IMR-90 (cell line): ENCODE results near the gene RPL4. TPM values are rescaled to one million over a fixed set of nuclear protein-coding genes. Genes with fewer than 3 reads are reported as not detected.

Source experiments
- ATAC-seq: fragments of 200-7000 bp; cut with Tn5 transposase; 2 replicates; pipeline ENCODE4 v1.9.1; 2020; ENCODE audit warnings: low read depth, mild to moderate bottlenecking, moderate library complexity
- BruUV-seq: library from RNA; stranded (reverse); fragments of 400-500 nt; replicated peaks from 2 replicates; lab custom pipeline; 2021; lab: Mats Ljungman, UMichigan
- CTCF ChIA-PET: fragments of 300-600 bp; formaldehyde crosslinking; extraction: SDS; loops from one replicate; lab custom pipeline; 2021; ENCODE audit warnings: antibody characterized with exemption; lab: Yijun Ruan, JAX
- POLR2A ChIA-PET: fragments of 300-600 bp; sonication (Branson Sonifier 250); formaldehyde crosslinking; loops from one replicate; lab custom pipeline; 2022; ENCODE audit warnings: antibody characterized with exemption; ENCODE audit not compliant: unreplicated experiment; lab: Charles Lee
- DNase-seq: peaks from one replicate; pipeline ENCODE4 v3.0.0; 2013
- H2AFZ ChIP-seq: replicated peaks from 2 replicates; pipeline ENCODE3; 2013; ENCODE audit warnings: low read length, mild to moderate bottlenecking; ENCODE audit not compliant: poor library complexity
- H2AK5ac ChIP-seq: 2 replicates; pipeline ENCODE4 v1.6.1; 2013; ENCODE audit warnings: low read depth, low read length, inconsistent platforms
- H2AK9ac ChIP-seq: replicated peaks from 2 replicates; pipeline ENCODE3; 2013; ENCODE audit warnings: mild to moderate bottlenecking, low read depth, low read length, moderate library complexity; ENCODE audit not compliant: poor library complexity
- H2BK120ac ChIP-seq: 2 replicates; pipeline ENCODE4 v1.6.1; 2013; ENCODE audit warnings: low read depth, low read length, inconsistent platforms
- H2BK15ac ChIP-seq: 3 replicates; pipeline ENCODE4 v1.6.1; 2013; ENCODE audit warnings: low read depth, low read length, inconsistent platforms
- H2BK20ac ChIP-seq: 2 replicates; pipeline ENCODE4 v1.6.1; 2013; ENCODE audit warnings: low read depth, mild to moderate bottlenecking, inconsistent platforms, low read length, moderate library complexity
- H2BK5ac ChIP-seq: 2 replicates; pipeline ENCODE4 v1.6.1; 2013; ENCODE audit warnings: mild to moderate bottlenecking, low read depth, low read length, inconsistent platforms; ENCODE audit not compliant: poor library complexity, severe bottlenecking
- H3K14ac ChIP-seq: replicated peaks from 2 replicates; pipeline ENCODE4 v1.6.1; 2013; ENCODE audit warnings: low read depth, low read length, inconsistent platforms
- H3K18ac ChIP-seq: 2 replicates; pipeline ENCODE4 v1.6.1; 2013; ENCODE audit warnings: low read depth, low read length, control low read depth
- H3K23ac ChIP-seq: 2 replicates; pipeline ENCODE4 v1.6.1; 2013; ENCODE audit warnings: low read depth, low read length, inconsistent platforms
- H3K27ac ChIP-seq: 2 replicates; pipeline ENCODE4 v1.5.1; 2013; ENCODE audit warnings: mild to moderate bottlenecking, control low read depth, low read length; ENCODE audit not compliant: insufficient read depth
- H3K27me3 ChIP-seq: 2 replicates; pipeline ENCODE4 v1.6.1; 2013; ENCODE audit warnings: low read length; ENCODE audit not compliant: control insufficient read depth, insufficient read depth
- H3K36me3 ChIP-seq: 2 replicates; pipeline ENCODE4 v1.6.1; 2013; ENCODE audit warnings: low read length, mixed read lengths; ENCODE audit not compliant: control insufficient read depth, insufficient read depth
- H3K4ac ChIP-seq: 2 replicates; pipeline ENCODE4 v1.6.1; 2013; ENCODE audit warnings: low read depth, low read length, inconsistent platforms
- H3K4me1 ChIP-seq: 2 replicates; pipeline ENCODE4 v1.6.1; 2013; ENCODE audit warnings: low read length, mixed read lengths; ENCODE audit not compliant: control insufficient read depth, insufficient read depth
- H3K4me2 ChIP-seq: 2 replicates; pipeline ENCODE4 v1.6.1; 2013; ENCODE audit warnings: low read depth, mild to moderate bottlenecking, control low read depth, low read length, moderate library complexity
- H3K4me3 ChIP-seq: 2 replicates; pipeline ENCODE4 v1.5.1; 2013; ENCODE audit warnings: low read depth, mild to moderate bottlenecking, control low read depth, low read length, moderate library complexity; ENCODE audit not compliant: insufficient read depth
- H3K56ac ChIP-seq: 2 replicates; pipeline ENCODE4 v1.6.1; 2013; ENCODE audit warnings: low read length, inconsistent platforms; ENCODE audit not compliant: insufficient read depth; ENCODE audit errors: extremely low read depth
- H3K79me1 ChIP-seq, 2 experiments: 2 replicates each; pipeline ENCODE4 v1.6.1; 2013; ENCODE audit warnings: low read length in 2 of 2, inconsistent platforms in 1 of 2, low read depth in 1 of 2
- H3K9ac ChIP-seq: 2 replicates; pipeline ENCODE4 v1.6.1; 2013; ENCODE audit warnings: low read depth, low read length, control low read depth
- H3K9me1 ChIP-seq: 2 replicates; pipeline ENCODE4 v1.6.1; 2013; ENCODE audit warnings: low read length, inconsistent platforms; ENCODE audit not compliant: insufficient read depth
- H3K9me3 ChIP-seq: 2 replicates; pipeline ENCODE4 v1.6.1; 2013; ENCODE audit warnings: low read length; ENCODE audit not compliant: control insufficient read depth, insufficient read depth
- H4K20me1 ChIP-seq: 2 replicates; pipeline ENCODE4 v1.6.1; 2013; ENCODE audit warnings: low read length, inconsistent platforms; ENCODE audit not compliant: insufficient read depth
- H4K5ac ChIP-seq: 2 replicates; pipeline ENCODE4 v1.6.1; 2013; ENCODE audit warnings: mild to moderate bottlenecking, low read depth, low read length, control low read depth
- H4K8ac ChIP-seq, 2 experiments: 2 replicates each; pipeline ENCODE4 v1.6.1; 2013; ENCODE audit warnings: low read depth in 2 of 2, low read length in 2 of 2, control low read depth in 1 of 2, inconsistent platforms in 1 of 2
- H4K91ac ChIP-seq: 2 replicates; pipeline ENCODE4 v1.6.1; 2013; ENCODE audit warnings: low read depth, low read length, inconsistent platforms; ENCODE audit not compliant: insufficient read depth
- MAFK ChIP-seq: IDR thresholded peaks from 2 replicates; pipeline ENCODE4 v1.6.1; 2012; ENCODE audit warnings: low read depth, low read length, improper control_type of control experiment
- MXI1 ChIP-seq: IDR thresholded peaks from 2 replicates; pipeline ENCODE4 v1.6.1; 2012; ENCODE audit warnings: low read depth, mild to moderate bottlenecking, low read length, moderate library complexity, borderline replicate concordance
- WGBS, 2 experiments: methylation state at CpG; one replicate each; pipeline versions ENCODE4 v1.1.5 to v1.1.7; 2013; ENCODE audit warnings: missing lambda C conversion rate in 2 of 2; ENCODE audit not compliant: insufficient read length in 1 of 2; ENCODE audit errors: extremely low coverage in 2 of 2; 5-methylcytosine and 5-hydroxymethylcytosine counted together
- dilution Hi-C: fragments of 300-500 bp; cut with HindIII; formaldehyde crosslinking; loops from one replicate; pipeline ENCODE4 v1.14.3; 2018; ENCODE audit warnings: low sequenced_read_pairs; ENCODE audit not compliant: unreplicated experiment
- in situ Hi-C: fragments of 300-500 bp; cut with MboI; formaldehyde crosslinking; loops from 3 replicates; pipeline ENCODE4 v1.14.3; 2019; ENCODE audit warnings: low sequenced_read_pairs, inconsistent platforms, mixed read lengths
- intact Hi-C: fragments of 100-400 bp; cut with micrococcal nuclease; formaldehyde crosslinking; loops from 2 replicates; pipeline ENCODE4 v1.10.0; 2022
- polyA plus RNA-seq, 3 experiments: library from polyadenylated mRNA; depleted of rRNA; stranded (reverse); fragments of >200 nt; gene quantifications; 2 replicates each; pipeline ENCODE4 v1.2.3, GENCODE V29; 2012; ENCODE audit warnings: low replicate concordance in 1 of 3
- total RNA-seq: library from RNA; depleted of rRNA; stranded (reverse); fragments of >200 nt; gene quantifications from 2 replicates; pipeline ENCODE4 v1.2.3, GENCODE V29; 2012

Gene RPL4
- total and polyA plus RNA-seq, 2 of the 4 experiments (the other 2 are of a cell fraction) = 4,083 to 13,244 TPM

DNA sequence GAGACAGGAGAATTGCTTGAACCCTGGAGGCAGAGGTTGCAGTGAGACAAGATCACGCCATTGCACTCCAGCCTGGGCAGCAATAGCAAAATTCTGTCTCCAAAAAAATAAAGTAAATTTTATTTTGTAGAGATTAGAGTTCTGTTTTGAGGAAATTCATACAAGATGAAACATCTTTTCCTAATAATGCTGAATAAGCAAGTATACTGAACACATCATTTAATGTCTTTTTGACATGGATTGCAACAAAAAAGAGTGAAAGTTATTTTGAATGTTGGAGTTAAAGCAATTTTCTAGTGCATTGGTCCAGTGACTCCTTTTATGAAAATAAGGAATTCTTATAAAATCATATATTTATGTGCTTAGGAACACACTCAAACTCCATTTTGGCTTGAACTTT is 40.6 kb upstream of the RPL4 start:
- no peak for DNase-seq
- Histone ChIP-seq H3K18ac (no peak overlapping the region), H3K4ac (no peak overlapping the region), H3K9me3 (no peaks in the 10 kb centered on the region), H3K4me2 (no peak overlapping the region), H3K14ac (no peak overlapping the region), H2AK9ac (no peak overlapping the region), H3K36me3 (peaks cover 5% of the 10 kb centered on the region; the same call in 1 of the 2 replicates), H2AFZ (no peak overlapping the region), H3K56ac (no peak overlapping the region), H2AK5ac (no peak overlapping the region), H3K4me3 (no peak overlapping the region), H2BK5ac (no peak overlapping the region), H3K27ac (no peak overlapping the region), H2BK15ac (no peak overlapping the region), H3K27me3 (no peaks in the 10 kb centered on the region), H4K91ac (no peak overlapping the region), H3K9me1 (no peaks in the 10 kb centered on the region), H2BK20ac (no peak overlapping the region), H3K4me1 (no peaks in the 10 kb centered on the region), H4K5ac (no peak overlapping the region), H2BK120ac (no peak overlapping the region), H3K9ac (no peak overlapping the region), H3K79me1 (no peaks in the 10 kb centered on the region), H3K23ac (no peak overlapping the region), H4K8ac (no peak overlapping the region), H4K20me1 (no peaks in the 10 kb centered on the region)
- TF ChIP-seq MXI1 (no peak), MAFK (peak; percentile 91)
- dilution Hi-C loops (no loop called here), in situ Hi-C loops (no loop called here), intact Hi-C loops (no loop called here)
- ChIA-PET POLR2A (no interaction called here), CTCF (interaction anchor here (0.6 kb wide), 1 partner anchor 462 kb away, joined by 3 read pairs; no protein-coding TSS in a partner anchor)
- ATAC-seq = no peak
- WGBS, 2 experiments = no CpG with 5 or more reads among the region's 1 CpG
- BruUV-seq = no TSS peak
